Activated T-helper 1 cell treated with anti-CD3 and anti-CD28 coated beads, Interleukin-2, amount 50 U/mL, for 16 hours (primary cell): ENCODE data around the gene CALML6.

ENCODE experiments used
- DNase-seq, 2 donors: peaks; one replicate each; pipeline ENCODE4 v3.0.0-alpha.2; 2020; ENCODE audit warnings: low read depth in 1 of 2, low spot score in 1 of 2

Gene CALML6

GRCh38 chr1:1942753-1943656, 27.9 kb downstream of the CALML6 start:
- DNase-seq: no peak

GRCh38 chr1:1943834-1944570, 28.9 kb downstream of the CALML6 start:
- DNase-seq: peak; percentile 35 to 37

GRCh38 chr1:1945782-1946393, 30.8 kb downstream of the CALML6 start:
- DNase-seq: no peak

GRCh38 chr1:1946540-1946939, 31.5 kb downstream of the CALML6 start:
- DNase-seq: no peak

DNA sequence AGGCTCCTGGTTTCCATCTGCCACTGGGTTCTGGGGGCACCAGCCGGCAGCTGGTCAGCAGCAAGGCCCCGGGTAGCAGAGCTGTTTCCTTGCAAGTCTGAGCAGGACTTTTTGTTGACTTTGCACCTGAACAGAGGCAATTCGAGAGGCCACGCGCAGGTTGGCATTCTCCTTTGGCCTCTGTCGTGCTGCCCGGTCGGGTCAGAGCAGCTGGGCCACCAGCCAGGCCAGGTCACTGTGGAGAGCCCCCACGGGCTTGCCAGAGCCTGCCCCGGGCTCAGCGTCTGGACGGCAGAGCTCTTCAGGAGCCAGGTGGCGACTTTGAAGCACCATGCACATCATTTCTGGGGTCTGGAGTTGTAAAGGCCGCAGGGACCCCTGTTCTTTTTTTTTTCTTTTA, 32.4 kb downstream of the CALML6 start:
- DNase-seq: no peak

GRCh38 chr1:1948783-1949182, 33.7 kb downstream of the CALML6 start:
- no peak for DNase-seq

DNA sequence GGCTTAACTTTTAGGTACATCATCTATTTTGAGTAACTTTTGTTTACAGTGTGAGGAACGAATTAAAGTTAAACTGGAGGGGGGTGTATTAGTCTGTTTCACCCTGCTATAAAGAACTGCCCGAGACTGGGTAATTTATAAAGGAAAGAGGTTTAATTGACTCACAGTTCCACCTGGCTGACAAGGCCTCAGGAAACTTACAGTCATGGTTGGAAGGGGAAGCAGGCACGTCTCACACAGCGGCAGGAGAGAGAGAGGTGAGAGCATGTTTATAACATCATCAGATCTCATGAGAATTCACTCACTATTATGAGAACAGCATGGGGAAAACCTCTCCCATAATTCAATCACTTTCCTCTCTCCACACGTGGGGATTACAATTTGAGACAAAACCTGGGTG, 35.9 kb downstream of the CALML6 start:
- no peak for DNase-seq

GRCh38 chr1:1954015-1954414, 39.0 kb downstream of the CALML6 start:
- no peak for DNase-seq

DNA sequence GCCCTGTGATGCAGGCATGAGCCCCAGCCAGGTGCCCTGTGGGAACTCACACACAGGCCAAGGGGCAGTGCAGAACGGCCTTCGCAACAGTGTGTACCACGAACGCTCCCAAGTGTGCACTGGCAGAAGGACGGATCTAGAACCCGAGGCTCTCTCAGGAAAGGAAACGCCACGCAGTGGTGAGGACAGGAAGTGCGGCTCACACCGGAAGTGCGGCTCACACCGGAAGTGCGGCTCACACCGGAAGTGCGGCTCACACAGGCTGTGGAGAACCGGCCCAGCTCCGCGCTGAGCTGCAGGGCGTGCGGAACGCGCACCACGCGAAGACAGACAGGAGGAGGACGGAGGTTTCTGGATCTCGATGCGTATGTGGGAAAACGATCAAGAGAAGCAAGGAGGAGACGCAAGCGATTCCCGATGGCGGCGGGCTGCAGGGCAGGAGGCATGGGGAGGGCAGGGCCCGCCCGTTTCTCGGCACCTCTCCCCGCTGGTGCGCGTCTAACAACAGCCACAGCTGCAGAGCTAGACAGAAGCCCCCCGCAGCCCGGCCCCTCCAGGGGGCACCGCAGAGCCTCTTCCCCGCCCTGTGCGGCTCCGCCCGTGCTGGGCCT, 39.9 kb downstream of the CALML6 start:
- DNase-seq: no peak

GRCh38 chr1:1955621-1956094, 40.6 kb downstream of the CALML6 start:
- no peak for DNase-seq

- no peak for DNase-seq
These were observed 41.0 kb downstream of the CALML6 start for GRCh38 chr1:1956101-1956500.

DNA sequence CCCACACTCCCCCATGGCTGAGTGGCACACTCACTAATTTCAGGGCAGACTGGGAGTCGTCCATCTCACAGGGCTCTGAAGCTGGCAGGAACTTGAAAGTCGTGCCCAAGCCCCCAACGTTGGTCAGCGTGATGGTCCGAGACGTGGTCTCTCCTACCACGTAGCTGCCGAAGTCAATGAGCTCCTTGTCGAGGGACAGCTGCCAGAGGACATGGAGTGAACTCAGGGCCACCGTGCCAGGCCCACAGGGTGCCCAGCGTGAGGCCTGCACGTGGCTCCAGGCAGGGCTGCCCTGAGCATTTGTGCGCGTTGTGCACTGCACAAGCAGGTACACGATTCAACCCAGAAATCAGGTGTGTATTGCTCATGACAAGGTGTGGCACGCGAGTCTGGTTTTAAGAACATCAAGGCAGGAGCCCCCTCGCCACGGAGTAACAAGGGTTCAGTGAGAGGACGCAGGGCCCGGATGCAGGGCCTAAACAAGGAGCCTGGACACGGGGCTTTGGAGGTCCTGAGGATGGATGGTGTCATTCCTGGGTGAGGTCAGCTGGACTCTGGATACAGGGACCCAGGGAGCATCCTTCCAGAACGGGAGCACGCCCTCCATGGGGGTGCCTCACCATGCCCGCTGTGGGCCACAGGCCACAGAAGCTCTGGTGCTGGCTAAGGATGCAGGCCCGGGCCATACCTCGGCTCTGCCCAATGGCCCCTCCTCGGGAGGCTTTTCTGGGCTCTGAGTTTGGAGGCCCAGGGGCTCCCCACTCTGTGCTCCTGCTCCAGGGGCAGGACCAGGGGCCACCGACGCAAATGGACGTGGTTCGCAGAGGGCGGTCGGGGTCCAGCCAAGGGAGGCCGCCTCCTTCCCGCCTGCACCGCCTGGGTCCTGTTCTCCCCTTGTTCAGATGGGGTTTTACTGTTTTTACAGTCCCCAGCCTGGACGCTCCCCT, 41.8 kb downstream of the CALML6 start:
- DNase-seq: no peak

GRCh38 chr1:1957533-1957961, 42.5 kb downstream of the CALML6 start:
- no peak for DNase-seq

DNA sequence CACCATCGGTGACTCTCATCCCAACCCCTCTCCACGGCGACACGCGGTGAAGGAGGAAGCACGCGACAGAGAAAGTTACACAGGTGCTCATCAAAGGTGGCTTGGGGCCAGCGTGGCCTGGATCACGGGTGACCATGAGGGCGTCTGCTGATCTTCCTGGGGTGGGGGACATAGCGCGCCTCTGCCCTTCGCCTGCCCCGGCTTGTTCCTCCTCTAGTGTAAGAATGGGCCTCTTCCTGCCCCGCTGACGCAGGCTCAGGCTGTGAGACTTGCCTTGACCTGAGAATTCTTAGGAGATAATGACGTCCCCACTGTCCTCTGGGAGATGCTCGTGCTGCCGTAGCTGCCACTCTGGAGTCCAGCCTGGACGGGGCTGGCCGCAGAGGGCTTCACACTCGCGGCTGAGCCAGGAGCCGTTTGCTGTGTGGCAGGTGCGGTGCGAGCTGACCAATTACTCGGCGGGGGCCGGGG, 43.0 kb downstream of the CALML6 start:
- no peak for DNase-seq

- DNase-seq: no peak
These were observed 44.4 kb downstream of the CALML6 start for GRCh38 chr1:1959459-1959839.

DNA sequence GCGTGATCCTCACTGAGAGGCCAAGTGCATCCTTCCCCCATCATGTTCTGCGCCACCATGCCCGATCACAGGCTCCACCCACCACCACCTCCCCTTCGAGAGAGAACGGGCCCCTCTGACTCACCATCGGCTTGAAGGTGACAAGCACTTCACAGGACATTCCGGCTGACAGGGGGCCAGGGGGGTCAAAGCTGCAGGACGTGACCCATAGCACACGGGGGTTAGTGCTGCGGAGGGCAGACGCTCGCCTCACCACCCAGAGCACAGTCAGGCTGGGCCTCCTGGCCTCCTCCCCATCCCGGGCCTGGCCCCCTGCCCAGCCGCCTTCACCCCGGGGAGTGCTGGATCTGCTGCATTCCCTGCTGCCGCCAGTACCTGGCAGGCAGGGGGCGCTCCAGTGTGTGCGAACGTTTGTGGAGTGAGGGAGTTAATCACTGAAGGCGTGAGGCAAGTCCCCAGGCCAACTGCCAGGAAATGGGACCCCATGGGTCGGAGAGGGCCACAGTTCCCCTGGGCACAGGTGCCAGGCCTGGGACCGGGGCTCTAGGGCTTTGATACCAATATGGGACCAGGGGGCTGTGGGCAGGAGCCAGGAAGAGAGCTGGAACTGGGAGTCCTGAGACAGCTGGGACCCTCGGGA, 44.9 kb downstream of the CALML6 start:
- DNase-seq: peak; percentile 27 to 43

GRCh38 chr1:1960480-1961196, 45.6 kb downstream of the CALML6 start:
- no peak for DNase-seq

DNA sequence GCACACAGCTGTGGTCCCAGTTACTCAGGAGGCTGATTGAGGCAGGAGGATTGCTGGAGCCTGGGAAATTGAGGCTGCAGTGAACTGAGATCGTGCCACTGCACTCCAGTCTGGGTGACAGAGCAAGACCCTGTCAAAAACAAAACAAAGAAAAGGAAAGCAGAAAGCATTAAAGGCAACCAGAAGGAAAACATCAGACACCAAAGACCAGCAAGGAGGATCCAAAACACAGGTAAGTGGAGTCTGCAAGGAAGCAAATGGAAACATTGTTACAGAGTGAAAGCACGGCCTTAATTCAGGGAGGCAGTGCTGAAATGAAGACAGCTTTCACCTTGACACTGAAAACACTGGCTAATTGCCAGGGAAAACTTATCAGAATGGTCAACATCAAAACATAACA, 47.7 kb downstream of the CALML6 start:
- no peak for DNase-seq

DNA sequence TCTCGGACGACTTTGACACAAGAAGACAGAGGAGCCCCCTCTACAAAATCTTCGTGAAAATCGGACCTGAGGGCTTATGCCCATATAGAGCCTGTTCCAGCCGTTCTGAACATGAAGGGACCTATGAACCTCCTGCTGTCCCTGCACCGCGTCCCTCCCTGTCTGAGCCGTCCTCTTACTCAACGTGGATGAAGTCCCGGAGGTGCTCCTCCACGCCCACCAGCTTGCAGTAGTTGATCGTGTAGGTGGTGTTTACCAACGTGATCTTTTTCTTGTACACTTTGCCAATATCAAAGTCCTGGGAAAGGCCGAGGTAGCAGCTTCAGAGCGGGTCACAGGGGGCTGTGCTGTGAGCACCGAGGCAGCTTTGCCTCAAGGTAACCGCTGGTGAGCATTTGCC, 48.5 kb downstream of the CALML6 start:
- no peak for DNase-seq
